Measurements from ENCODE around the gene SLC28A3.

SLC28A3 gene

DNA sequence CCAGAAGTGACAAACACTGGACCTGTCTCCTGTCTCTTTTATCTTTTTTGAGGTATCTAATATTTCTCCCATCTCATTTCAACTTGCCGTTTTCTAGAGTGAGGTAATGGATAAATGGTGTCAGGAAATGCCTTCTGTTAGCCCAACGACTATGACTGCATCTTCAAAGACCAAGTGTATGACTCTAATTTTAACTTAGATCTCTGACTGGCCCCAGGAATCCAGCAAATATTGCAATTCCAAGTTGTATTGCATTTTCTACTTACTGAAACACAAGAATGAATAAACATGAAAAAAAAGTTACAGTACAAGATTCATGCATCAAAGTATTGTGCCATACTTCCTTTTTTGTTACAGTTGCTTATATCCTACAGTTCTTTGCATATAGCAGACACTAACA, 26.3 kb downstream of the SLC28A3 start:
- Histone ChIP-seq H3K36me3 (ENCODE audit: control insufficient read depth, insufficient read depth, low read length) (no peaks in the 10 kb centered on the region), H3K4me3 (ENCODE audit: low read length) (no peak overlapping the region), H3K4me1 (ENCODE audit: control insufficient read depth, insufficient read depth, low read length) (no peaks in the 10 kb centered on the region), H3K27me3 (ENCODE audit: control insufficient read depth, insufficient read depth, low read length) (no peaks in the 10 kb centered on the region), H3K27ac (ENCODE audit: low read depth, low read length) (no peak overlapping the region), H3K9ac (ENCODE audit: low read length) (no peak overlapping the region)

DNA sequence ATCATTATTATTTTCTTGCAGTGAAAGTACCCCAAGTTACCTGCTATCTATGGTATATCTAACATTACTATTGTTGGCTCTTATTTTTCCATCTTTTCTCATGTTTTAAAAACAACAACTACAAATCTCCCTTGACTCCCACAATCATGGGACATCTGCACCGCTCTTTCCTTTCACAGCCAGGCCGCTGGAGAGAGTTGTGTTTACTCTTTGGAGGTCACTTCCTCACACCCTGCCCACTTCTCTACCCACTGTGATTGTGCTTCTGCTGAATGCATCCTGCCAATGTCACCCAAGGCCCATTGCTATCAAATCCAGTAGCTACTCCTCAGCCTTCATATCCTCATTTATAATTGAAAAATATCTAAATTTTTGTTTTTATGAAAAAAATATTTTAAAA, 29.7 kb downstream of the SLC28A3 start:
- Histone ChIP-seq H3K27me3 (ENCODE audit: control insufficient read depth, insufficient read depth, low read length) (no peaks in the 10 kb centered on the region), H3K36me3 (ENCODE audit: control insufficient read depth, insufficient read depth, low read length) (no peaks in the 10 kb centered on the region), H3K4me1 (ENCODE audit: control insufficient read depth, insufficient read depth, low read length) (no peaks in the 10 kb centered on the region), H3K27ac (ENCODE audit: low read depth, low read length) (no peak overlapping the region), H3K9ac (ENCODE audit: low read length) (no peak overlapping the region), H3K4me3 (ENCODE audit: low read length) (no peak overlapping the region)

DNA sequence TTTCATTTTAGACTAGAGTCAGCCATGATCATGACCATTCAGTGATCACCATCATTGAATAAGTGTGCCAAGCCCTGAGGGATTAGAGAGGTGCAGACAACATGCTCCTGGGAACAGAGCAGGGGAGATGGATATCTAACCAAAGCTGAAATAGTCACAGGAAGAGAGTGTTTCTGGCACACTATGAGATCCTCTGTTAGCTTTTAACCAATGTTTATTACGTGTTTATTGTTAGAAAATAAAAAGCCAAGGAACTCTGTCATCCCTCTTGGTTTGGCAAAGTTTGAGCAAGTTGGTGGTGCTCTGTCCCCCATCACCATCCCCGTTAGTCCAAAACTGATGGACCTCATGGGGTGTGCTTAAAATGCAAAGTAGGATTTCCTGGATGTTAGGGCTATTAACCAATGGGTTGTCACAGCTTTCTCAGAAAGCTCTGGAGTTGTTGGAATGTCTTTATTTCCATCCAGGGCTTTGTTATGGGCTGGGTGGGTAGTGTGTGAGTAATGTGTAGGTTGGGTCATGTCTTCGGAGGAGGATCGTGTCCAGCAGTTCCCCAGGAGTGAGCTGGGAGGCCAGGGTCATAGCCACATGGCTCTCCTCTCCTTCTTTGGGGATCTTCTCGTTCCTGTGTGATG, 34.9 kb downstream of the SLC28A3 start:
- no peaks in the 10 kb centered on the region for H3K36me3 ChIP-seq (ENCODE audit: control insufficient read depth, insufficient read depth, low read length)
- no peak overlapping the region for H3K9ac ChIP-seq (ENCODE audit: low read length)
- H3K4me1 ChIP-seq (ENCODE audit: control insufficient read depth, insufficient read depth, low read length), result no peaks in the 10 kb centered on the region
- H3K27me3 ChIP-seq (ENCODE audit: control insufficient read depth, insufficient read depth, low read length), result no peaks in the 10 kb centered on the region
- no peak overlapping the region for H3K27ac ChIP-seq (ENCODE audit: low read depth, low read length)
- H3K4me3 ChIP-seq (ENCODE audit: low read length), result no peak overlapping the region

DNA sequence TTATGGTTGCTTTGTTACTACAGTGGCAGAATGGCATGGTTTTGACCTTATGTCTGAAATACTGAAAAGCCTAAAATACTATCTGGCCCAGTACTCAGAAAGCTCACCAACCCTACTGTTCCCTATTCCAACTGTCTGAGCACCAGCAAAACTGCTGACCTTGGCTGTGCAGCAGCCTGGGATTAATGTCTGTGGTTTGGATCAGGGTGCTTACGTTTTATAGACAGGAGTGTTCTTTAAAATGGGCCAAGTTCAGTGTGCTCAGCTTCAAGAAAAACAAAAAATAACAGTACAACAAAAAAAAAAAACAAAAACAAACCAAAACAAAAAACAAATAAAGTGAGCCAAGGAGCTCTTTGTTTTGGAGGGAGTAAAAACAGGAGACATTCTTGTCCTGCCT, 36.4 kb downstream of the SLC28A3 start:
- Histone ChIP-seq H3K27ac (ENCODE audit: low read depth, low read length) (no peak overlapping the region), H3K36me3 (ENCODE audit: control insufficient read depth, insufficient read depth, low read length) (no peaks in the 10 kb centered on the region), H3K4me3 (ENCODE audit: low read length) (no peak overlapping the region), H3K9ac (ENCODE audit: low read length) (no peak overlapping the region), H3K4me1 (ENCODE audit: control insufficient read depth, insufficient read depth, low read length) (no peaks in the 10 kb centered on the region), H3K27me3 (ENCODE audit: control insufficient read depth, insufficient read depth, low read length) (no peaks in the 10 kb centered on the region)

DNA sequence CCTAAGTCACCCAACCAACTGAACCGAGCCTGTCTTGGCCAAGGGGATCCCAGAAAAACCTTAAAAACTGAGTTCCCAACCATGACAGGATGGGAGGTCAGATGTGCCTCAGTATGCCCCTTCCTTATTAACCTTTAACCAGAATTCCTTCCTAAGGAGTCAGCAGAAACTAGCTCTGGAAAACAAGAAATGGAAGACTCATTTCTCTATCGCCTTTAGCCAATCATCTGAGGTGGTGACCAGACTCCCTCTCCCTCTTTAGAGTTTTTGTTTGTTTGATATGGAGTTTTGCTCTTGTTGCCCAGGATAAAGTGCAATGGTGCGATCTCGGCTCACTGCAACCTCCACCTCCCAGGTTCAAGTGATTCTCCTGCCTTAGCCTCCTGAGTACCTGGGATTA, 37.5 kb downstream of the SLC28A3 start:
- no peak overlapping the region for H3K9ac ChIP-seq (ENCODE audit: low read length)
- no peak overlapping the region for H3K4me3 ChIP-seq (ENCODE audit: low read length)
- H3K36me3 ChIP-seq (ENCODE audit: control insufficient read depth, insufficient read depth, low read length), result no peaks in the 10 kb centered on the region
- no peaks in the 10 kb centered on the region for H3K4me1 ChIP-seq (ENCODE audit: control insufficient read depth, insufficient read depth, low read length)
- no peaks in the 10 kb centered on the region for H3K27me3 ChIP-seq (ENCODE audit: control insufficient read depth, insufficient read depth, low read length)
- no peak overlapping the region for H3K27ac ChIP-seq (ENCODE audit: low read depth, low read length)

DNA sequence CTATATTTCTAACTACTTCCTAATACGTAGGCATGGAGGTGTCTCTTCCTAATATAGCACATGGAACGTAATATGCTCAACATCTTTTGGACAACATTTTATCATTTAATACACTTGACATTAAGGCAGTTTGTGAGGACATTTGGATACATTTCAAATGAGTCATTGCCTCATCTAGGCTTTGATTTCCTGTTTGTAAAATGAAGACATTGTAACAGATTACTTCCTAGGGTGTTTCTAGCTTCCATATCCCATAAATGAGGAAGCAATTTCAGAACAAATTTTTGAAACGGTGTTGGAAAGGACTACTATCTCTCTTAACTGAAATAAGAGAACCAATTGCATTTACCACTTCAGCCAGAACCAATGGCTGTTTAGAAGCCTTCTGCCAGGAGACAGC, 38.7 kb downstream of the SLC28A3 start:
- Histone ChIP-seq H3K27me3 (ENCODE audit: control insufficient read depth, insufficient read depth, low read length) (no peaks in the 10 kb centered on the region), H3K27ac (ENCODE audit: low read depth, low read length) (no peak overlapping the region)

DNA sequence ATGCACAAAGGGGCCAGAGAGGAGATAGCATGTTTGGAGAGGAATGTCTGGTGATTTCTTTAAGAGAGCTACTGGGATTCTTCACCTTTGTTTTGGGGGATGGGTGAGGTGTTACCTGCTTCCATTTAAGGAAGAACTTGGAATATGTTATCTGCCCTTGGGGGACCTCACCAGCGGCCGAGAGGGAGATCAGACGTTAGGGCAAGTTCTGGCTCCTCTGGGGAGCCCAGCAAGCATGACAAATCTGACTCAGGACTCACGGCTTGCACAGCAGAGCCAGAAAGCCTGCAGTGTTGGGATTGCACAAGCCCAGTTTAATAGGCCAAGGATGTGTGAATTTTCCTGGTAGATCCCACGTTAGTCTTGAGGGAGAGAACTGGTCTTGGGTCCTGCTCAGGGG, 40.3 kb downstream of the SLC28A3 start:
- no peaks in the 10 kb centered on the region for H3K27me3 ChIP-seq (ENCODE audit: control insufficient read depth, insufficient read depth, low read length)
- no peak overlapping the region for H3K27ac ChIP-seq (ENCODE audit: low read depth, low read length)
- H3K4me3 ChIP-seq (ENCODE audit: low read length), result no peak overlapping the region
- no peaks in the 10 kb centered on the region for H3K4me1 ChIP-seq (ENCODE audit: control insufficient read depth, insufficient read depth, low read length)
- no peak overlapping the region for H3K9ac ChIP-seq (ENCODE audit: low read length)
- no peaks in the 10 kb centered on the region for H3K36me3 ChIP-seq (ENCODE audit: control insufficient read depth, insufficient read depth, low read length)

More for the DNA sequence above, 38.7 kb downstream of the SLC28A3 start:
- no peaks in the 10 kb centered on the region for H3K4me1 ChIP-seq (ENCODE audit: control insufficient read depth, insufficient read depth, low read length)
- H3K9ac ChIP-seq (ENCODE audit: low read length), result no peak overlapping the region
- no peaks in the 10 kb centered on the region for H3K36me3 ChIP-seq (ENCODE audit: control insufficient read depth, insufficient read depth, low read length)
- no peak overlapping the region for H3K4me3 ChIP-seq (ENCODE audit: low read length)

DNA sequence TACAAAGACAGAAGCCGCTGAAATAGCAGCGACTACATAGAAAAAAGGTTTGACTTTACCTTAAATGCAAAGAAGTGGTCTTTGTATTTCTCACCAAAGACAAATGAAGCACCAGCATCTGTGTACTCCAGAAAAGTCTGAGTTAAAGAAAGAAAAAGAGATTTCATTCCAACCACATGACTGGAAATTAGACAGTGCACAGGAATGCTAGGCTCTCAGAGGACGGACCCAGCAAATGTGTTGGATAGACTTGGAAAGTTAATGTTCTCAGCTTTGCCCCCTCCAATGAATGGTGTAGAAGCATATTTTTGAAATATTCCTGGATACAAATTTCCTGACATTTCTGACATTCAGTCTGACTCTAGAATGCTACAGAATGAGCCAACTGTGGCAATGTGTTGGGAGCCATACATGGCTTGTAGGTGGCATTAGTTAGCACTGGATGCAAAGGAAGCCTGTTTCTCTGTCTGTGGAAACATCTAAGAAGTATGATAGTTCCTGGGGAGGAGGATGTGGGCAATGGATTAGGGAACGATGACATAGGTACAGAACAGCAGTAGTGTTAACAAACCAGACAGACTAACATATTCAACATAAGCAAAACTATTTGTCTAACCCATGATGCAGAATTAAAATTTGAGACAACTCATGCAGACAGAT, 43.3 kb downstream of the SLC28A3 start:
- no peaks in the 10 kb centered on the region for H3K4me1 ChIP-seq (ENCODE audit: control insufficient read depth, insufficient read depth, low read length)
- no peak overlapping the region for H3K27ac ChIP-seq (ENCODE audit: low read depth, low read length)

DNA sequence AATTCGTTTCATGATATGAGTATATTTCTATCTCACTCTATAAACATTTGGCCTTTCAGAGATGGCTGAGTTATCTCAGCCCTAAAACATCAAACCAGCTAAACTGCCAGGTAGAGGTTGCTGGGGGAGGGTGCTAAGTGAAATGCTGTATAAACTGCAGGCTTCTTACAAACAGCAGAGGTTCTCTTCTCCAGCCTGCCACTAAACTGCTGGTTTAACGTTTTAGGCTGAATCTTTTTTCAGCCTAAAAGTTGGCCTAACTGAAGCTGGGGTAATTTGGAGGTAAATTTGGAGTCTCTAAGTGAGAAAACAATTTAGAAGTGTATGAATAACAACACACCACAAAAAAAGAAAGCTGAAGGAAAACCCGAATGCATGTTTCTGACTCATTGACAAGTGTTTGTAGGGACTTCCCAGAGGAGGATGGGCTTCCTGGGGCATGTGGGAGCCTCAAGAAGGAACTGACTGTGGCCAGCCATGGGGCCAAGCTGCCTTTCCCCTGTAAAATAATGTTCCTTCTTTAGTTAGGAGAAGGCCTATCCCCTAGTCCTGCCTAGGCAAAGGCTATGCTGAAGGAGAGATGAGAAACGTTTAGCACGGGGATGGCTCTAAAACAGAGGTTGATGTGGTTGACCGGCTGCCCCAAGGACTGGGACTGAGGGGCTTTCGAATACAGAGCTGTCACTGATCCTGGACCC, 44.3 kb downstream of the SLC28A3 start:
- no peak overlapping the region for H3K4me3 ChIP-seq (ENCODE audit: low read length)
- H3K36me3 ChIP-seq (ENCODE audit: control insufficient read depth, insufficient read depth, low read length), result no peaks in the 10 kb centered on the region
- no peak overlapping the region for H3K9ac ChIP-seq (ENCODE audit: low read length)
- H3K4me1 ChIP-seq (ENCODE audit: control insufficient read depth, insufficient read depth, low read length), result no peaks in the 10 kb centered on the region
- H3K27me3 ChIP-seq (ENCODE audit: control insufficient read depth, insufficient read depth, low read length), result no peaks in the 10 kb centered on the region
- H3K27ac ChIP-seq (ENCODE audit: low read depth, low read length), result no peak overlapping the region

More for the DNA sequence above, 43.3 kb downstream of the SLC28A3 start:
- Histone ChIP-seq H3K4me3 (ENCODE audit: low read length) (no peak overlapping the region), H3K9ac (ENCODE audit: low read length) (no peak overlapping the region), H3K36me3 (ENCODE audit: control insufficient read depth, insufficient read depth, low read length) (no peaks in the 10 kb centered on the region), H3K27me3 (ENCODE audit: control insufficient read depth, insufficient read depth, low read length) (no peaks in the 10 kb centered on the region)

DNA sequence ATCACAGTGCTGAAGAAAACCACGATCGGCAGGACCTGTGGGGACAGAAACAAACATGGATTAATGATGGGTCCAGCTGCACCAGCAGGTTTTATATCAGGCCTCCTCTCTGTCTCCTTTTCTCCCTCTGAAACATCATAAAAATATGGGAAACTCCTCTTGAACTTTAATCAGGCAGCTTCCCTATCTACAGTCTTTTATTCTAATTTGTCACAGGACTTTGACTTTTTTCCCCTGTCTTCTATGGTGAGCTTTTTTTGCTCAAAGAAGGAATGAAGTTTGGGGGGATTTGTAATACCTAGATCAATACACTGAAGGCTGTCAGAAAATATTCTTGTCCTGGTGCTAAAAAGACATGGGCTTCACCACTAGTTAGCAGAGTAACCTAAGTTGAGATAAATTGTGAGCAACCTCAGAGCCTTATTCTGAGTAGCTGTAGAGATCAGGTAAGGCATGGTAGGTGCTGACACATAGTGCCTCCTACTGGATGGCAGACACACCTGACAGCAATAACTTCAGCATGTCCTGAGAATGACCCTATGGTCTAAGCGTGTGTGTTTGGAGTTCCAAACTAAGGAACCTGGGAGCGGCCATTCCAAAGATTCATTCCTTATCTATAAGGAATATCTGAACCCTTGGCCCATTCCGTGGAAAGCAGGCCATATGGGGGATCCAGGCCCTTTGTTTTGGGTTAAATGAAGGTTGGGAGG, 46.2 kb downstream of the SLC28A3 start:
- Histone ChIP-seq H3K36me3 (ENCODE audit: control insufficient read depth, insufficient read depth, low read length) (no peaks in the 10 kb centered on the region), H3K27me3 (ENCODE audit: control insufficient read depth, insufficient read depth, low read length) (no peaks in the 10 kb centered on the region), H3K27ac (ENCODE audit: low read depth, low read length) (no peak overlapping the region), H3K9ac (ENCODE audit: low read length) (no peak overlapping the region), H3K4me1 (ENCODE audit: control insufficient read depth, insufficient read depth, low read length) (no peaks in the 10 kb centered on the region), H3K4me3 (ENCODE audit: low read length) (no peak overlapping the region)

DNA sequence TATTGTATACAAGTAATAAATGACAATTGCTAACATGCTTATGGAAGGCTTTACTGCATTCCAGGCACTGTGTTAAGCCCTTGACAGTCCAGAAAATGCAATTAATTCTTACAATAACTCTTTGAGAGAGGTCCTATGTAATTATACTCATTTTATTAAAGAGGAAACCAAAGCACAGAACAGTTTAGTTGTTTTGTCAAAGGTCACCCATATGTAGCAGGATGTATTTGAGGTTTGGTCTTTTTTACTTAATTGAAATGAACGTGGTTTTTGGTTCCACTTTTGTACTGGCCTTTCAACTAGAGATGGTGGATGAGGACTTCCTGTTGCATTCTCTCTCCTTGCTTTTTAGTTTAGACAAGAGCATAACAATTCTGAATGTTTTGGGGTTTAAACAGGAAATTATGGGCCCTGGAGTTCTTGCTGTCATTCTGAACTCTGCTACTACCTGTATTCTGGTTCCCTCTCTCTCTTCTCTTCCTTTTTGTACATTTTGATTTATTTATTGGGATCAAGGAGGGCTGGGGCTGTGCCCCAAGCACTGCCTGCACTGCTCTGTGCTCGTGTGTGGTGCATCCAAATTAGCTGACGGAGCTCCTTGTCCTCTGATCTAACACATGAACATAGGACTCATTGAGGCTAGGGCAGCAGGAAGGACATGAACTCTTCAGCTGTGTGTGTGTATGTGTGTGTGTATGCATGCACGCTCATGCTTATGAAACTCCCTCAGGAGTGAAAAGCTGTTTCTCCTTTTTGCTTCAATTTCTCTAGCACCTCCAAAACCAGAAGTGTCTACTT, 47.4 kb downstream of the SLC28A3 start:
- Histone ChIP-seq H3K9ac (ENCODE audit: low read length) (no peak overlapping the region), H3K4me1 (ENCODE audit: control insufficient read depth, insufficient read depth, low read length) (no peaks in the 10 kb centered on the region), H3K36me3 (ENCODE audit: control insufficient read depth, insufficient read depth, low read length) (no peaks in the 10 kb centered on the region), H3K4me3 (ENCODE audit: low read length) (no peak overlapping the region), H3K27me3 (ENCODE audit: control insufficient read depth, insufficient read depth, low read length) (no peaks in the 10 kb centered on the region), H3K27ac (ENCODE audit: low read depth, low read length) (no peak overlapping the region)

DNA sequence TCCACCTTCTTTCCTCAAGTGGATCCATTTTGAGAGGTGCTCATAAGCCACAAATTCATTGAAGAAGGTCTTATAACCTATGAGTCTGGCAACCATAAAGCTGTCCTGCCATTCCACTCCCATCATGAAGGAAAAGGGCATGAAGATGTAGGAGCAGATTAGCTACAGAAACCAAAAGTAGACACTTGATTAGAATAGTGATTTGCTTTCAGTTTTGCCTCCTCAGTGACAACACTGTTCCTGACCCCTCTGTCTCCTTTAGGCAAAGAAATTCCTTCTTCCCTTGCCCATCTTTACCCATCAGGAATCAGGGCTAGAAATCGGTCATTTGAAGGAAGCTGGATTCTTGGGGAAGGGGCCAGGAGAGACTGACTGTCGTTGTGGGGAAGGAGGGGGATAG, 55.2 kb downstream of the SLC28A3 start:
- no peaks in the 10 kb centered on the region for H3K27me3 ChIP-seq (ENCODE audit: control insufficient read depth, insufficient read depth, low read length)
- H3K9ac ChIP-seq (ENCODE audit: low read length), result no peak overlapping the region
- H3K27ac ChIP-seq (ENCODE audit: low read depth, low read length), result no peak overlapping the region
- no peak overlapping the region for H3K4me3 ChIP-seq (ENCODE audit: low read length)
- H3K4me1 ChIP-seq (ENCODE audit: control insufficient read depth, insufficient read depth, low read length), result no peaks in the 10 kb centered on the region
- H3K36me3 ChIP-seq (ENCODE audit: control insufficient read depth, insufficient read depth, low read length), result no peaks in the 10 kb centered on the region
